Ascending aorta (tissue), 2 donors: ENCODE measurements around the gene SLC34A3. TPM values are rescaled to one million over a fixed set of nuclear protein-coding genes. Genes with fewer than 3 reads are reported as not detected.

ENCODE experiments used
- DNase-seq, 2 donors: peaks; one replicate each; pipeline ENCODE4 v3.0.0-alpha.2; 2019; ENCODE audit warnings: low spot score in 2 of 2
- H3K27ac ChIP-seq, 2 donors: fragments of 200-600 bp; sonication (generic); one replicate each; pipeline ENCODE4 v1.5.1; 2016 to 2017; ENCODE audit warnings: mild to moderate bottlenecking in 1 of 2
- H3K27me3 ChIP-seq: fragments of 200-600 bp; sonication (generic); one replicate; pipeline ENCODE4 v1.5.1; 2017
- H3K36me3 ChIP-seq, 2 donors: fragments of 200-600 bp; sonication (generic); one replicate each; pipeline ENCODE4 v1.5.1; 2016
- H3K4me1 ChIP-seq, 2 donors: fragments of 200-600 bp; sonication (generic); one replicate each; pipeline ENCODE4 v1.5.1; 2016 to 2017; ENCODE audit warnings: mild to moderate bottlenecking in 1 of 2
- H3K4me3 ChIP-seq, 2 donors: fragments of 200-600 bp; sonication (generic); one replicate each; pipeline ENCODE4 v1.5.1; 2016 to 2017; ENCODE audit warnings: mild to moderate bottlenecking in 1 of 2
- H3K9me3 ChIP-seq, 2 donors: fragments of 200-600 bp; sonication (generic); one replicate each; pipeline ENCODE4 v1.5.1; 2016
- CTCF ChIP-seq, 3 experiments: fragments of 200-600 bp in 2 of 3; fragments of 450-650 bp in 1 of 3; sonication (generic) in 2 of 3; IDR thresholded peaks; one replicate each; pipeline ENCODE4 v1.5.1; 2016 to 2019; ENCODE audit warnings: antibody characterized with exemption in 3 of 3, mild to moderate bottlenecking in 1 of 3, moderate library complexity in 1 of 3
- intact Hi-C: fragments of 100-400 bp; cut with DNase I; formaldehyde crosslinking; loops from one replicate; pipeline ENCODE4 v1.15.1; 2023
- total RNA-seq: library from RNA; depleted of rRNA; stranded (reverse); fragments of >200 nt; gene quantifications from one replicate; pipeline ENCODE4 v1.1.0, GENCODE V29; 2016

Gene SLC34A3
- total RNA-seq, 1 donor from 2014 or later, result not detected

- peaks cover 5 to 19% of the 10 kb centered on the region in 2 donors for H3K4me1 ChIP-seq
- H3K9me3 ChIP-seq, result no peaks in the 10 kb centered on the region
- peak; percentile 94 to 99 for DNase-seq
- H3K27me3 ChIP-seq, result no peaks in the 10 kb centered on the region
- peak overlapping the region; percentile 75 to 89 for H3K4me3 ChIP-seq
- TF ChIP-seq CTCF (IDR thresholded peaks at IDR 0.05), result no peak
- intact Hi-C loops, result loop anchor here (1.0 to 10.0 kb wide), 5 partner anchors 17 to 429 kb away; partner anchors contain the start of genes ANAPC2, CCDC183, SSNA1 and TMEM141
- no peaks in the 10 kb centered on the region for H3K36me3 ChIP-seq
- H3K27ac ChIP-seq, result peak overlapping the region; percentile 94 to 95
Observed at GRCh38 chr9:137223078-137223970, 7.4 kb upstream of the SLC34A3 start.

- Histone ChIP-seq H3K27me3 (no peaks in the 10 kb centered on the region), H3K27ac (peak within 1 kb of the TSS; percentile 94 to 95), H3K36me3 (no peaks in the 10 kb centered on the region), H3K4me1 (peaks cover 5 to 19% of the 10 kb centered on the region in 2 donors), H3K9me3 (no peaks in the 10 kb centered on the region), H3K4me3 (peak within 1 kb of the TSS; percentile 75 to 89)
- intact Hi-C loops, result loop anchor here (10.0 kb wide), 1 partner anchor 430 kb away; the partner anchor contains the start of genes CCDC183 and TMEM141
- no peak for DNase-seq
- no peak for TF ChIP-seq CTCF (IDR thresholded peaks at IDR 0.05)
Observed at GRCh38 chr9:137224830-137225694, 5.6 kb upstream of the SLC34A3 start, which contains the start of gene CYSRT1. Gene CYSRT1, plus strand, starts transcription at chr9:137225174. Its CDS starts 448 bp downstream, at chr9:137225622.

- Histone ChIP-seq H3K9me3 (no peaks in the 10 kb centered on the region), H3K36me3 (no peaks in the 10 kb centered on the region), H3K27ac (no peak overlapping the region), H3K27me3 (no peaks in the 10 kb centered on the region), H3K4me1 (peaks cover 5 to 19% of the 10 kb centered on the region in 2 donors), H3K4me3 (no peak overlapping the region)
- DNase-seq, result no peak
- intact Hi-C loops, result loop anchor here (2.0 to 10.0 kb wide), 2 partner anchors 107 to 431 kb away; partner anchors contain the start of genes CCDC183 and TMEM141
- no peak for TF ChIP-seq CTCF (IDR thresholded peaks at IDR 0.05)
Observed at GRCh38 chr9:137225699-137226331, 4.9 kb upstream of the SLC34A3 start.

GRCh38 chr9:137226338-137227053 lies 4.2 kb upstream of the SLC34A3 start:
- Histone ChIP-seq H3K4me1 (peaks cover 3 to 15% of the 10 kb centered on the region in 2 donors), H3K27ac (no peak overlapping the region), H3K4me3 (no peak overlapping the region), H3K9me3 (no peaks in the 10 kb centered on the region), H3K36me3 (no peaks in the 10 kb centered on the region), H3K27me3 (no peaks in the 10 kb centered on the region)
- DNase-seq, result no peak
- no peak for TF ChIP-seq CTCF (IDR thresholded peaks at IDR 0.05)
- intact Hi-C loops, result loop anchor here (2.0 to 10.0 kb wide), 2 partner anchors 108 to 432 kb away; partner anchors contain the start of genes CCDC183 and TMEM141
